NB4 (cell line): Measurements from ENCODE around the gene KCNN4.
"Not testable (repeated sequence)": the region's sequence is repeated elsewhere in the genome, so short reads cannot be mapped to it uniquely, and the experiment has no call there.

Experiments
- DNase-seq: peaks from one replicate; pipeline ENCODE4 v3.0.0; 2010; ENCODE audit warnings: low read depth
- H3K4me3 ChIP-seq: one replicate; pipeline ENCODE4 v1.5.1; 2011; ENCODE audit warnings: mild to moderate bottlenecking, low read depth, low read length, moderate library complexity
- MYC ChIP-seq: IDR thresholded peaks from 2 replicates; pipeline ENCODE4 v1.6.1; 2011; ENCODE audit warnings: low read depth, low read length
- POLR2A ChIP-seq: IDR thresholded peaks from 2 replicates; pipeline ENCODE4 v1.6.1; 2011; ENCODE audit warnings: mild to moderate bottlenecking; ENCODE audit not compliant: insufficient read length; ENCODE audit errors: extremely low read depth
- TF ChIP-seq, protein P1 (sequence below): IDR thresholded peaks from one replicate; pipeline ENCODE4 v1.5.1; 2012; ENCODE audit warnings: low read depth, low read length
- TF ChIP-seq, protein P2 (sequence below): IDR thresholded peaks from 2 replicates; pipeline ENCODE4 v1.6.1; 2011; ENCODE audit warnings: low read depth, low read length

Gene KCNN4

DNA sequence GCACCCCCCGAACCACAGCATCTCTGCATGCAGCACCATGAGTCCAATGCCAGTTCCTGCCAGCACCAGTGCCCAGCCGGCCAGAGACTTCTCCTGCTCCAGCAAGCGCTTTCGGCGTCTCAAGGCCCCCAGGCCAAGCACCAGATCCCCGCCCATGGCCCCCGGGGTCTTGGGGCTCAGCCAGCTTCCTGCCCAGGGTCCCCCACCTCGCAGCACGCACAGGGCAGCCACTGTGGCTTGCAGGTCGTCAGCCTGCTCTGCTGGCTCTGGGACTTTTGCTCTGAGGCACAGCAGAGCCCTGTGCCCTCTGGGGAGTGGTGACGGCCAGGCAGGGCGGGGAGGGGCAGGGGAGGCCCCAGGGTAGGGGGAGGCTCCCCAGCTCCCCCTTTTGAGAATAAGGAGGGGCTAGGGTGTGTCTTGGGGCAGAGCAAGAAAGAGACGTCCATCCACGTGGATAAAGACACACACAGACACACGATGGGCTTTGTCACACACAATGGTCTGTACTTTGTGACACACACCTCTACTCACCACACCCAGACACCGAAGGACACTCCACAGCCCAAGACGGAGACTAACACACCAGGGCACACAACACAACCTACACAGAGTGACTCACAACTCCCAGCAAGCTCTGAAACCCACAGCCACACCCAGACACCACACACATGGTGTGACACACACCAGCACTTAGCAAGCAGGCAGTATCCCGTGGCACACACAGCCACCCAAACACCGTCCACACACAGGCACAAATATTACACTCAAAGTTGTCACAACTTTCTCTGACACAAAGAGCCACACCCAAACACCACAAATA is at the start of gene KCNN4:
Gene KCNN4, minus strand, starts transcription at position 268 of the 820 bp plus-strand sequence. Its CDS starts 112 bp downstream, at position 156.
- TF ChIP-seq, protein P1, sequence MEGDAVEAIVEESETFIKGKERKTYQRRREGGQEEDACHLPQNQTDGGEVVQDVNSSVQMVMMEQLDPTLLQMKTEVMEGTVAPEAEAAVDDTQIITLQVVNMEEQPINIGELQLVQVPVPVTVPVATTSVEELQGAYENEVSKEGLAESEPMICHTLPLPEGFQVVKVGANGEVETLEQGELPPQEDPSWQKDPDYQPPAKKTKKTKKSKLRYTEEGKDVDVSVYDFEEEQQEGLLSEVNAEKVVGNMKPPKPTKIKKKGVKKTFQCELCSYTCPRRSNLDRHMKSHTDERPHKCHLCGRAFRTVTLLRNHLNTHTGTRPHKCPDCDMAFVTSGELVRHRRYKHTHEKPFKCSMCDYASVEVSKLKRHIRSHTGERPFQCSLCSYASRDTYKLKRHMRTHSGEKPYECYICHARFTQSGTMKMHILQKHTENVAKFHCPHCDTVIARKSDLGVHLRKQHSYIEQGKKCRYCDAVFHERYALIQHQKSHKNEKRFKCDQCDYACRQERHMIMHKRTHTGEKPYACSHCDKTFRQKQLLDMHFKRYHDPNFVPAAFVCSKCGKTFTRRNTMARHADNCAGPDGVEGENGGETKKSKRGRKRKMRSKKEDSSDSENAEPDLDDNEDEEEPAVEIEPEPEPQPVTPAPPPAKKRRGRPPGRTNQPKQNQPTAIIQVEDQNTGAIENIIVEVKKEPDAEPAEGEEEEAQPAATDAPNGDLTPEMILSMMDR = no peak
- TF ChIP-seq POLR2A = peak; percentile 34
- TF ChIP-seq MYC = no peak
- TF ChIP-seq, protein P2, sequence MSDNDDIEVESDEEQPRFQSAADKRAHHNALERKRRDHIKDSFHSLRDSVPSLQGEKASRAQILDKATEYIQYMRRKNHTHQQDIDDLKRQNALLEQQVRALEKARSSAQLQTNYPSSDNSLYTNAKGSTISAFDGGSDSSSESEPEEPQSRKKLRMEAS = peak; percentile 23; the same call in 1 of the 2 replicates
- DNase-seq = peak; percentile 77
- H3K4me3 ChIP-seq = peak within 1 kb of the TSS; percentile 62

DNA sequence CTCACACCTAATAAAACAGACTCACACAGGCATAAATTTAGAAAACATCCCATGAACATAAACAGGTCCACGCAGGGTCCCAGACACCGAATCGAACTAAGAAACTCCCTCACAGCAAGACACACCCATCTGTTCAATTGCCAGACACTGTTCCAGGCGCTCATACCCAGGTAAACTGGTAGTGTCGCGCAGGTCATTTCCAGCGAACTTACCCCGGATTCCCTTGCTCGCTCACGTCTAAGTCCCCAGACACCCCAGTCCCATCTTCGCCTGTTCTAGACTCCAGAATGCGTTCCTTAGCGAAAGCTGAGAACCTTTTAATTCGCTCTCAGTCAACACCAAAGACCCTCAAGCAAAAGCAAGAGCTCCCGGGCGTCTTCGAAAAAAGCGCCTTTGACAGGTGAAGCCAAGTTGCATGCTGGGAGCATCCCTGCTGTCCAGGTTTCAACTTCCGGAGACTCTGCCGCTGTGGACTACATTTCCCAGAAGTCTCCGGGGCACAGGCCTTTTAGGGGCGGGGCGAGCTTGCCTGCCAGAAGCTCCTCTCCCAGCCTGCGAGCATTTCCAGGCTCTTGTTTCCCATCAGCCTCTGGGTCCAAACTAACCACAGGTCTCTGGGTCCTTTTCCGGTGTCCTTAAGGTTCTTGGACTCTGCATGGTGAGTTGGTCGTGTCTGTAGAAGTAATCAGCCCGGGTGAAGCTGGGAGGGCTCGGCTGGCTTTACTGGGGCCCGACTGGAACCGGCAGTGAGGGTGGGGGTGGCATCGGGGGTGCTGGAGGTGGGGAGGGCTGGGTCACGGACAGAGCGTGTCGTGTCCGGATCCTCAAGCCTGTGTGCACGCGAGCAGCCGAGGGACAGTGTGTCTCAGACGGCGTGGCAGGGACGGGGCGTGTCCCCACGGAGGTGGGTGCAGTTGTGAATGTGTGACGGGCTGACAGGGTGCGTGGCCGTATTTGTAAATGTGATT is 46.3 kb upstream of the KCNN4 start, which contains the start of gene ZNF283:
Gene ZNF283, plus strand, starts transcription at position 535 of the 968 bp plus-strand sequence. CDS start 6,184 bp downstream, outside the sequence.
- peak within 1 kb of the TSS; percentile 77 for H3K4me3 ChIP-seq
- DNase-seq = peak; percentile 82
- no peak for TF ChIP-seq MYC
- TF ChIP-seq, protein P2 = peak; percentile 28; the same call in 1 of the 2 replicates
- TF ChIP-seq POLR2A = peak; percentile 28
- TF ChIP-seq, protein P1 = no peak

DNA sequence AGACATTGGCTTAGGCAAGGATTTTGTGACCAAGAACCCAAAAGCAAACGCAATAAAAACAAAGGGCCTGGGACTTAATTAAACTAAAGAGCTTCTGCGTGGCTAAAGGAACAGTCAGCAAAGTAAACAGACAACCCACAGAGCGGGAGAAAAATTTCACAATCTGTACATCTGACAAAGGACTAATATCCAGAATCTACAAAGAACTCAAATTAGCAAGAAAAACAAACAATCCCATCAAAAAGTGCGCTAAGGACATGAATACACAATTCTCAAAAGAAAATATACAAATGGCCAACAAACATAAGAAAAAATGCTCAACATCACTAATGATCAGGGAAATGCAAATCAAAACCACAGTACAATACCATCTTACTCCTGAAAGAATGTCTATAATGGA is 43.8 kb upstream of the KCNN4 start:
- H3K4me3 ChIP-seq, DNase-seq: not testable (repeated sequence)

DNA sequence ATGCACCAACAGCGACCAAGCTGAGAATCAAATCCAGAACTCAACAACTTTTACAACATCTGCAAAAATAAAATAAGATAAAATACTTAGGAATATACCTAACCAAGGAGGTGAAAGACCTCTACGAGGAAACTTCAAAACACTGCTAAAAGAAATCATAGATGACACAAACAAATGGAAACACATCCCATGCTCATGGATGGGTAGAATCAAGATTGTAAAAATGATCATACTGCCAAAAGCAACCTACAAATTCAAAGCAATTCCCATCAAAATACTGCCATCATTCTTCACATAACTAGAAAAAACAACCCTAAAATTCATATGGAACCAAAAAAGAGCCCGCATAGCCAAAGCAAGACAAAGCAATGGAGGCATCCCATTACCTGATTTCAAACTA is 43.1 kb upstream of the KCNN4 start:
- not testable (repeated sequence) for H3K4me3 ChIP-seq, DNase-seq

DNA sequence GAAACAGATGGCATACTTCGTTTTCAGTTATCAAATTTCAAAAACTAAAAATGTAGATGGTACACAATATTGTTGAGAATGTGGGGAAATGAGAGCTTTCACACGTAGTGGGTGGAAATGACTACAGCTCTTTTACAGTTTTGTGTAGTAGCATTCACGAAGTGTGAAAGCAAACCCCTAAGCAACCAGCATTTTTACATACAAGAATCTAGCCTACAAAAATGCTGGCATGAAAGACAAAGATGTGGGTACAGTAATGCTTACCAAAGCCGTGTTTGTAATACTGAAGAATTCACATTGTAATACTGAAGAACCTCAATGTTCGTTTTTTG is 40.1 kb upstream of the KCNN4 start:
- H3K4me3 ChIP-seq = no peak overlapping the region
- no peak for DNase-seq
- TF ChIP-seq, protein P1 = no peak
- TF ChIP-seq, protein P2 = no peak
- TF ChIP-seq MYC (no peak), POLR2A (no peak)

DNA sequence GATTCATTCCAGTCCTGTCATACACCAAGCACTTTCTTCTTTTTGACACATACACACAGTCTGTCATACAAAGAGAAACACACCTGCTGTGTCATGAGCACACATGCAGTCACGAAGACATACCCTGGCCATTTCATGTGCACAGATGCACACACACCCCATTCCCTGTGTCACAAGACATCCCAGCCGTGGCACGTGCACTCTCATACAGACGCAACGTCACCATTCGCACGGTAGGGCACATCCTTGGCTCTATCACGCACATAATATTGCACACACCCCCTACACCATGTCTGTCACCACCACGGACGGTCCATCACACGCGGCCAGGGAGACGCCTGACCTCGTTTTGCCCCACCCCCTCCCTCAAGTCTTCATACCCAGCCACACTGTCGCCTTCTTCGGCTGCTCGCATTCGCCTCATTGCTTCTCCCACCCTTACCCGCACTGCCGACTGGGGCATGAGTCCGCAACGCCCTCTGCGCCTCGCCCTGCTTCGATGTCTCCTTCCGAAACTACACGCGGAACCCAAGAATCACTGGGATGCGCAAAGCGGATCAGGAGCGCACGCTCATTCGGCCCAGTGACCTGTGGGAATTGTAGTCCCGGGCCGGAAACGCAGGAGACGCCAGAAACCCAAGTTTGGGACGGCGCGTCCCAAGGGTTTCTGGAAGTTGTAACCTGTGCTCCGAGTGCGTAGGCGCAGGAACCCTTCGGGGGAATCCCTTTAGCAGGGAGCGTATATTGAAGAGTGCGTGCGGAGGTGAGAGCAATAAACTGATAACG is 39.5 kb upstream of the KCNN4 start:
- no peak for DNase-seq
- no peak overlapping the region for H3K4me3 ChIP-seq
- TF ChIP-seq POLR2A (no peak), MYC (no peak)
- TF ChIP-seq, protein P1 = no peak
- TF ChIP-seq, protein P2 = no peak
